Left ventricle myocardium superior (tissue), 1 donor: ENCODE data around the gene PTPRM. TPM values are rescaled to one million over a fixed set of nuclear protein-coding genes. Genes with fewer than 3 reads are reported as not detected.

Source experiments
- ATAC-seq: fragments of 200-7000 bp; cut with Tn5 transposase; one replicate; pipeline ENCODE4 v1.9.1; 2020; ENCODE audit warnings: mild to moderate bottlenecking, moderate library complexity
- DNase-seq: peaks from one replicate; pipeline ENCODE4 v3.0.0-alpha.2; 2020
- intact Hi-C: fragments of 100-400 bp; cut with micrococcal nuclease; formaldehyde crosslinking; loops from one replicate; pipeline ENCODE4 v1.11.0; 2022
- total RNA-seq: library from RNA; stranded (reverse); fragmentation: NEBNext Ultra II Directional; extraction: Animal tissue kit (Norgen Biotek cat#: 25700); gene quantifications from one replicate; pipeline ENCODE4 v1.2.1, GENCODE V29; 2021
- donor health status: DM: no; HTN: yes; CAD: no; lungs with severe emphysema.

Gene PTPRM
- total RNA-seq, 1 donor from 2014 or later: 100 TPM

- no peak for DNase-seq
- intact Hi-C loops: no loop called here
- ATAC-seq: no peak
Measured at GRCh38 chr18:8190980-8191379, 623.9 kb downstream of the PTPRM start.

GRCh38 chr18:8194431-8194830, 627.3 kb downstream of the PTPRM start:
- ATAC-seq (no peak), DNase-seq (no peak)
- intact Hi-C loops: no loop called here

GRCh38 chr18:8196238-8196637, 629.1 kb downstream of the PTPRM start:
- ATAC-seq (no peak), DNase-seq (no peak)
- intact Hi-C loops: no loop called here

- intact Hi-C loops: no loop called here
- DNase-seq (no peak), ATAC-seq (no peak)
Measured at GRCh38 chr18:8197499-8197898, 630.4 kb downstream of the PTPRM start.

- DNase-seq: no peak
- intact Hi-C loops: no loop called here
- no peak for ATAC-seq
Measured at GRCh38 chr18:8207996-8208395, 640.9 kb downstream of the PTPRM start.

- ATAC-seq (no peak), DNase-seq (no peak)
- intact Hi-C loops: no loop called here
Measured at GRCh38 chr18:8208716-8209115, 641.6 kb downstream of the PTPRM start.

- intact Hi-C loops: no loop called here
- no peak for DNase-seq
- ATAC-seq: peak; percentile 81
Measured at GRCh38 chr18:8212896-8213780, 646.0 kb downstream of the PTPRM start.

GRCh38 chr18:8215741-8216140, 648.6 kb downstream of the PTPRM start:
- ATAC-seq: no peak
- no peak for DNase-seq
- intact Hi-C loops: no loop called here

GRCh38 chr18:8217051-8217564, 650.0 kb downstream of the PTPRM start:
- no peak for DNase-seq

GRCh38 chr18:8218197-8218596, 651.1 kb downstream of the PTPRM start:
- intact Hi-C loops: no loop called here
- DNase-seq: no peak
- no peak for ATAC-seq

More at GRCh38 chr18:8217051-8217564, 650.0 kb downstream of the PTPRM start:
- intact Hi-C loops: no loop called here
- ATAC-seq: no peak

GRCh38 chr18:8221452-8221851, 654.3 kb downstream of the PTPRM start:
- no peak for ATAC-seq
- intact Hi-C loops: no loop called here
- no peak for DNase-seq

- ATAC-seq (no peak), DNase-seq (no peak)
- intact Hi-C loops: no loop called here
Measured at GRCh38 chr18:8224576-8224975, 657.5 kb downstream of the PTPRM start.

- no peak for ATAC-seq
- DNase-seq: no peak
- intact Hi-C loops: no loop called here
Measured at GRCh38 chr18:8229040-8229439, 661.9 kb downstream of the PTPRM start.

- intact Hi-C loops: no loop called here
- ATAC-seq (no peak), DNase-seq (no peak)
Measured at GRCh38 chr18:8229787-8230186, 662.7 kb downstream of the PTPRM start.

GRCh38 chr18:8231316-8231715, 664.2 kb downstream of the PTPRM start:
- intact Hi-C loops: no loop called here
- ATAC-seq: no peak

GRCh38 chr18:8232791-8233190, 665.7 kb downstream of the PTPRM start:
- intact Hi-C loops: no loop called here
- ATAC-seq: no peak

More at GRCh38 chr18:8231316-8231715, 664.2 kb downstream of the PTPRM start:
- no peak for DNase-seq

GRCh38 chr18:8235894-8236293, 668.8 kb downstream of the PTPRM start:
- intact Hi-C loops: no loop called here
- DNase-seq (no peak), ATAC-seq (no peak)

More at GRCh38 chr18:8232791-8233190, 665.7 kb downstream of the PTPRM start:
- DNase-seq: no peak

- DNase-seq (no peak), ATAC-seq (no peak)
- intact Hi-C loops: no loop called here
Measured at GRCh38 chr18:8238507-8238906, 671.4 kb downstream of the PTPRM start.

- ATAC-seq: no peak
- DNase-seq: no peak
- intact Hi-C loops: no loop called here
Measured at GRCh38 chr18:8241731-8242130, 674.6 kb downstream of the PTPRM start.

GRCh38 chr18:8242151-8242696, 675.1 kb downstream of the PTPRM start:
- intact Hi-C loops: no loop called here
- ATAC-seq (no peak), DNase-seq (no peak)

GRCh38 chr18:8247700-8248099, 680.6 kb downstream of the PTPRM start:
- ATAC-seq: no peak
- no peak for DNase-seq
- intact Hi-C loops: no loop called here
